ENCODE data around the gene KCNAB3.

KCNAB3 gene

GRCh38 chr17:7940034-7940433 is 10.4 kb upstream of the KCNAB3 start:
- no peak for DNase-seq

DNA sequence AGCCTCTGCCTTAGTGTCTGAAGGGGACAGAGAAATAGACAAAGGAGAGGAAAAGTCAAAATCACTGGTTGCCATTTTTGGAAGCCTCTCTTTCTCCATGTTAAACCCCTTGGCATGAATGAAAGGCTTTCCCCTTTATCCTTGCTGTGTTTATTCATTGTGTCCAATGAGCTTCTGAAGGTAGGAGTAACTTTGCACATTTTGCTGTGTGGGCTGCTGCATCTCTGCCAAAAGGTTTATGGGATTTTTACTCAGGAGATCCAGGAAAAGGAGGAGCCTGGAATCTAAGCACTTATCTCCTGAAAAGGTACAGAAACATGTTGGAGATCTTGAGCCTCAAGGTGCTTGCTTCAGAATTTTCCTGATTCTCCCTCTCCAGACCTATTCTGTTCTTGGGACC is 6.2 kb upstream of the KCNAB3 start:
- no peak for DNase-seq

DNA sequence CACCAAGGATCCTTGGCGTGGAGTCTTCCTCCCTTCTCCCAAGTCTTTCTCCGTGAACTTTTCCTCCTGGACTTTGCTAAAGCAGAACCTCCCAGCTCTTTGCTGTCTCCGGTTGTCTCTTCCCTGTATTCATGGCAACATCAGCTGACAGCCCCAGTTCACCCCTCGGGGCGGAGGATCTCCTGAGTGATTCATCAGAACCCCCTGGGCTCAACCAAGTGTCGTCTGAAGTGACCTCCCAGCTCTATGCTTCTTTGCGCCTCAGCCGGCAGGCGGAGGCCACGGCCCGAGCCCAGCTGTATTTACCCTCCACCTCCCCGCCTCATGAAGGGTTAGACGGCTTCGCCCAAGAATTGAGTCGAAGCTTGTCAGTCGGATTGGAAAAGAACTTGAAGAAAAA is 3.3 kb upstream of the KCNAB3 start:
- peak; percentile 90 for DNase-seq

GRCh38 chr17:7932483-7932891 is 2.8 kb upstream of the KCNAB3 start:
- DNase-seq: peak; percentile 79

DNA sequence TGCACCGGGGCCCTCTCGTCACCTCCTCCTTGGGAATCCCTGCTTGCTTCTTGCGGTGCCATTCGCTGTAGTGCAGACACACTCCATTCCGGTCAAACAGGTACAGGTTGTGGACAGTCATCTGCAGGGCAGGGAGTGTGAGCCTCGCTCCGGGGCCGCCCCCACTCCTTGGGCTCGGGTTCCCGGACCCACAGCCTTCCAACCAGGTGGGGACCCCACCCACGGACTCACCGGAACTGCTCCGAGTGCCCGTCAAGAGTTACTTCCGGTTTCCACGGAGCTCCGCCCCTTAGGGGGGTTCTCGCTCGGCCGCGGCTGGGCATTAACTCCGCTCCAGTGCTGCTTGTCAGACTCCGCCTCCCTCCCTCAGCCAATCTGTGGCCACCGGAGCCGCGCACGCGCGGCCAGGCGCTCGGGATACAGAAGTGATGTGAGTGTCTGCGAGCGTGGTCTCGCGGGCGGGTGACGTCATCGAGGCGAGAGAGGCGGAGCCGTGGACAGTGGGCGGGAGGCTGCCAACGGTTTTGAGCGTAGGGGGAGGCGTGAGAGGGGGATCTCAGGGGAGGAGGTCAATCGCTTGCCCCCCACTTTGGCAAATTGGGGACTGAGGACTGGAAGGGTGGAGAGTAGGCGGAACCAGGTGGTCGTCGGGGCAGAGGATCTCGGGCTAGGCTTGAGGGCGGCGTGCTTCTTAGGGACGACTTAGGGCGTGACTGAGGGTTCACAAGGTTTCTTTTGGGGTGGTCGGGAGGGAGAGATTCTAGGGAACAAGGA is 2.2 kb upstream of the KCNAB3 start, which contains the start of the genes CNTROB and TRAPPC1:
CNTROB (plus strand) TSS at position 498 of the 774 bp plus-strand sequence. CDS start 874 bp downstream, outside the sequence.
TRAPPC1 (minus strand) TSS at position 238 of the 774 bp plus-strand sequence; CDS start at position 121, 117 bp downstream.
- DNase-seq: peak; percentile 100

GRCh38 chr17:7930841-7931631 is 1.4 kb upstream of the KCNAB3 start:
- DNase-seq: no peak

DNA sequence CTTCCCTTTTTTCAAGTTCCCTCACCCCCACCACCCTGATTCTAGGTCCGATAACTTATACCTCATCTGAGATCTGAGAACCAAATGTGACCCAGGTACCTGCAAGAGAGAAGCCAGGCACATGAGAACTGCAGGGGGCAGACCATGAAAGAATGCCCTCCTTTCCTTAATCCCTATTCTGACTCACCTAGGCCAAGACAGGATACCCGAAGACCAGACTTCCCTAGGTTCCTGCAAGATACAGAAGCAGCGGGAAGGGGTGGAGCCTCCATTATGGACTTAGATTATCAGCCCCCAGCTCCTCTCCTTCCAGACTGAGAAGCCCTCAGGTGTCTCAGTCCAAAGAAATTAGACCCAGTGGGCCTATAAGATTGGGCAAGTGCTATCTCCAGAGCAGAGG is 2.1 kb downstream of the KCNAB3 start:
- no peak for DNase-seq

- DNase-seq: no peak
These were observed 6.6 kb downstream of the KCNAB3 start for GRCh38 chr17:7922845-7923628.

DNA sequence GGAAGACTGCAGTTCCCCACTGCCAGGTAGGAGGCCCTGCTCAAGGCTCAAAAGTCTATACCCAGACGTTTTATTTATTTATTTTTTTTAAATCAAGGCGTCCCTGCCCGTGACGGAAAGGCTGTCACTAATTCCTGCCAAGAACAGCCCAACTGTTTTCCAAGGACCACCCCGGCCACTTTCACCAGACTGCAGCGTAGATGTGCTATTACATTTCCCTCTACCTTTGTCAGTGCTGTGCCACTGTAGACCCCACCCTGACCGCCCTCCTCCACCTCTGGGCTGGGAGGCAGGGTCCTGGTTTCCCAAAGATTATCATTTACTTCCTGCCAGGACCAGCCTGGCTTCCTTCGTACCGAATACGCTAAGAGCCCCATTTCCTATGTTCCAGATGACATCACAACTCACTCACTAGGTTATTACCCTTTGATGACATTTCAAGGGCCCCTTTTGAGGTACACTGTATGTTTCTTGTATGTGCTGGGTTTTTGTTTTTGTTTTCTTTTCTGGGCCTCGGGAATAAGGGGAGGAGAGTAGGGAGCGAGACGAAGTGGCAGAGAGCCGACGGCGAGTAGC is 7.3 kb downstream of the KCNAB3 start:
- no peak for DNase-seq

GRCh38 chr17:7916808-7917207 is 12.8 kb downstream of the KCNAB3 start:
- peak; percentile 26 for DNase-seq

- DNase-seq: no peak
These were observed 13.3 kb downstream of the KCNAB3 start for GRCh38 chr17:7916385-7916682.

DNA sequence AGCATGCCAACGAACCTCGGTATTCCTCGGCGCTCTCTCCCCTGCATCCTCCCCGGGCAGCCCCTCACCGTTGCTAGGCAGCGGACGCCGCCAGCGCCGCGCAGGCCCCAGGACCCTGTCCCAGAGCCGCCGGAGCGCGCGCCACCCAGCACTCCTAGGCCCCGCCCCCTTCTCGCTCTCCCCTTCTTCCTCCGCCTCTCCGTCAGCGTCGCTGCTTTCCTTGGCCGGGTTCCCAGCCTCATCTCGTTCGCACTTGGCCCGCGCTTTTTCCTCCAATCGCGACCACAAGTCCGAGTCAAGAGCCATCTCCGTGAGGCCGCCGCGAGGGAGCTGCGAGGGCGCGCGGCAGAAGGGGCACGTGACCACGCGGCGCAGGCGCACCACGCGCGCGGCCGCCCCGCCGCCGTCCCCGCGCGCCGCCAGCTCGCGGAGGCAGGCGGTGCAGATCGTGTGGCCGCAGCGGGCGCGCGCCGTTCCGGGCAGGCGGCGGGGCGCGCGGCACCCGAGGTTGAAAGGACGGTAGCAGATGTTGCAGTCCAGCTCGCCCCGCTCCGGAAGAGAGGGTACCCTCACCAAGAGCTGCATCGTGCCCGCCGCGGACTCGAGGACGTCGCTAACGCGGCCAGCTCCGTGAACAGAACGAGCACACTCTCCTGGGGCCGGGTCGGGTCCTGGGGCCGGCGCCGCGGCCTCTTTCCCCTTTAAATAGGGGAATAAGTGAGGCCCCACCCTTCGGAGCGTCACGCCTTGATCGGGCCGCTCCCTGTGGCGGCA is 13.9 kb downstream of the KCNAB3 start, which contains the start of gene RNF227:
RNF227 (minus strand) TSS at position 679 of the 774 bp plus-strand sequence; CDS start at position 585, 94 bp downstream.
- peak; percentile 97 for DNase-seq

DNA sequence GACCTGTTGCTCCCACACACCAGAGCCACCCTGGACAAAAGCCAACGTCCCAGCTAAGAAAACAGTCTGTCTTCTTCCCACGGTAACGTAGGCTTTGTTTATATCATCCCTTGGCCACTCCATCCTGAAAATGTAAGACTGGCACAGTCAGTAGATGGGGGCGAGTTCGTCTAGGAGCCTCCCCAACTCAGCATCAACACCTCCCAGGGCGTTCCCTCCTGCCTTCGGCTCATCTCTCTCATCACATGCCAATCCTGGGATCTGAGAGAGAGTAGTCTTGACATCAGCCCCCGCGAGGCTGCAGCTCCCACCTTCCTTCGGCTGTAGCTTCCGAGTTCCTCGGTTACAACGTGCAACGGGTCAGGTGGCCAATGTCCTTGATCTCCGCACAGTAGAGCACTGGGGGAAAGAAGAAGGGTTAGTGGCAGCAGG is 14.5 kb downstream of the KCNAB3 start:
- no peak for DNase-seq

DNA sequence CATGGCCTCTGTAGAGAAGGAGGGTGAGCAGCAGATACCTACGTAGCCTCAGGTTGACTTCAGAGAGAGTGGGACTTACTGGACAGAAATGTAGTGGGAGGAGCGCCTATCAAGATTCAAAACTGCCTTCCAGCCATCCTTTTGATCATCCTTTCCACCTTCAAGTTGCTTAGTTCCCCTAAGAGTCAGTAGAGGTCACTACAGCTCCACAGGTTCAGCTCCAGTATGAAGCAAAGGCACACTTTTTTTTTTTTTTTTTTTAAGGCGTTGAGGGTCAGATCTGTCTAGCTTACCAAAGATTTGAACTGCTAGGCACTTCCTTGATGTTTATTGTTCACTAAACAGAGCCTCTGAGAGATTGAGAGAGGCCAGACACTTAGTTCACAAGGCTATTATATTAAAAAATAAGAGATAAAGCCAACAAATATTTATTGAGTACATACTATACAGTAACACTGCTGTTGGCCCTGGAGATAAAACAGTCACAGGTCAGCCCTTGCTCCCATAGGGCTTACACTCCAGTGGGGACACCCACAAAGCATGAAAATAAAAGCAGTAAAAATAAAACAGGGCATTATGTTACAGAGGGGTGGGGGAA is 16.6 kb downstream of the KCNAB3 start:
- DNase-seq: peak; percentile 94

DNA sequence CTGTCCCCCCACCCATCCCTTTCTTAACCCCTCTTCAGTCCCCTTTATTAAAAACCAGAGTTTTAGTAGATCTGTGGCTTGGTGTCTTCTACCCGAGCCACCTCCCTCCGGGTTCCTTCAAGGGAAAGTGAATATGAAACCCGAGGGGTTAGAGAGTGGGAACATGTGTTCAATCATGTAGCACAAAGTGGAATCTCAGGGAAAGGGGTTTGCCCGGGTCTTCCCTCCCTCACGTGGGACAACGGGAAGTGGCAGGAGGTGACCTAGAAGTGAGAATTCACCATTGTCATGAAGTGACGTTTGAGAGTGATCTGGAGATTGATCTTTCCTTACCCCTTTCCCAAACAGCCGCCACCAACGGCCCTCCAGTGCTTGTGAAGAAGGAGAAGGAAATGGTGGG is 18.5 kb downstream of the KCNAB3 start:
- no peak for DNase-seq

GRCh38 chr17:7910711-7911110 is 18.9 kb downstream of the KCNAB3 start:
- DNase-seq: no peak

DNA sequence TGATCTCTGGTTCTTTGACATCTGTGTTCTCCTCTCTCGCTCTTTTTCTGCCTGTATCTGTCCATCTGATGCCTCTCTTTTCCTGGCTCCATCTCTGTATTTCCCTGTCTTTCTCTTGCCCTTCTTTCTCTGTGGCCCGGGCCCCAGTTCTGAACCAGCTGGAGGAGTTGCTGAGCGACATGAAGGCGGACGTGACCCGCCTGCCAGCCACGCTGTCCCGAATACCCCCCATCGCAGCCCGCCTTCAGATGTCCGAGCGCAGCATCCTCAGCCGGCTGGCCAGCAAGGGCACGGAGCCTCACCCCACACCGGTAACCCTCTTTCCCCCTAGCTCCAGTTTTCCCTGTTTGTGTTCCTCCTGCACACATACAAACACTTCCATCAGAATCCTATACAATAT is 19.4 kb downstream of the KCNAB3 start:
- no peak for DNase-seq

DNA sequence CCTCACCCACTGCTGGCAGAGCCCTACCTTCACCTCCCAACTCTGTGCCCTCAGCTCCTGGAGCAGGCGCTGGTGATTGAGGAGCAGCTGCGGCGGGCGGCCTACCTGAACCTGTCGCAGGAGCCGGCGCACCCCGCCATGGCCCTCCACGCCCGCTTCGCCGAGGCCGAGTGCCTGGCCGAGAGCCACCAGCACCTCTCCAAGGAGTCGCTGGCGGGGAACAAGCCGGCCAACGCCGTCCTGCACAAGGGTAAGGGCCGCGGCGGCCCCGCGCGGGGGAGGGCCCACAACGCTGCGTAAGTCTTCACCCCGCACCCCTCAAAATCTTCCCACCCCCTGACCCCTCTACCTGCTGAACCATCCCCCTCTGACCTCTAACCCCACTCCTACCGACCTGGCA is 20.6 kb downstream of the KCNAB3 start:
- DNase-seq: no peak

DNA sequence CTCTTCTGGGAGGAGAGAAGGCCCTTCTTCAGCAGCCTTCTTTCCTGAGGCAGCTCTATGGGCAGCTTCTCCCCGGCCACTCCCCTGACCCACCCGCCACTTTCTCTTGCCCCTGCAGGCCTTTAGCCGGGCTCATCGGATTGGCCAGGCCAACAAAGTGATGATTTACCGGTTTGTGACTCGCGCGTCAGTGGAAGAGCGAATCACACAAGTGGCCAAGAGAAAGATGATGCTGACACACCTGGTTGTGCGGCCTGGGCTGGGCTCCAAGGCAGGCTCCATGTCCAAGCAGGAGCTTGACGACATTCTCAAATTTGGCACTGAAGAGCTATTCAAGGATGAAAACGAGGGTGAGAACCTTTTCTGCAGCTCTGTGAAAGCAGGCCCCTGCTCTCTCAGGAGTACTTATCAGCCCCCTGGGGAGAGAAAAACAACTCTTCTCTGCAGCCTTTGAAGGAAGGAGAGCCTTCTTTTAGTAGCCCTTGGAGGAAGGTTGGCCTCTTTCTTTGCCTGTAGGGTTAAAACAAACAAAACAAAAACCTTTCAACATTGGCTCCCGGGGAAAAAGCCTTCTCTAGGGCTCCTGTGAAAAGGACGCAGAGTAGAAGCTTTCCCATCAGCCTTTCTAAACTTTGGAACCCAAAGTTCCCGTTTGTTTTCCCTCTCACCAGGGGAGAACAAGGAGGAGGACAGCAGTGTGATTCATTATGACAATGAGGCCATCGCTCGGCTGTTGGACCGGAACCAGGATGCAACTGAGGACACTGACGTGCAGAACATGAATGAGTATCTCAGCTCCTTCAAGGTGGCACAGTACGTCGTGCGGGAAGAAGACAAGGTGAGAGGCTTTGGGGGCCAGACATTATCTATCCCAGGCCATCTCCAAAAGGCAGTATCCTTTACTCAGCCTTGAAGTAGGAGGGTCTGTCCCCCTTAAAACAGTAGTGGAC is 26.2 kb downstream of the KCNAB3 start:
- no peak for DNase-seq

DNA sequence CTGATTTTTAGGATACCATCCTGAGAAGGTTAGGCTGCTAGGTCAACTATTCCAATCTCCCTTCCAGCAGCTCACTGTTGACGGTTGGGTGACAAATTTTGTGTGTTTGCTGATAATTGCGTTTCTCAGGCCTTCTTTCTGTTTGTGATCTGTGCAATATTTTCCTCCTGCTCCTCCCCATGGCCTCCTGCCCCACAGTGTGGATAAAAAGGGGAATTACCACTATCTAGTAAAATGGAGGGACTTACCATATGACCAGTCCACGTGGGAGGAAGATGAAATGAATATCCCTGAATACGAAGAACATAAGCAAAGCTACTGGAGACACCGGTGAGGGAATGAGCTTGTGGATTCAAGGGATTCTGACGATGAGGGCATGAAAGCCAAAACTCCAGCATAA is 31.9 kb downstream of the KCNAB3 start:
- DNase-seq: peak; percentile 77
